HG03060 (cell line): Measurements from ENCODE around the gene IZUMO1.

Experiments used
- ATAC-seq: cut with Tn5 transposase; IDR thresholded peaks from one replicate; pipeline ENCODE4 v1.9.1; 2021; ENCODE audit warnings: low read depth, moderate number of reproducible peaks; ENCODE audit not compliant: unreplicated experiment

Gene IZUMO1

DNA sequence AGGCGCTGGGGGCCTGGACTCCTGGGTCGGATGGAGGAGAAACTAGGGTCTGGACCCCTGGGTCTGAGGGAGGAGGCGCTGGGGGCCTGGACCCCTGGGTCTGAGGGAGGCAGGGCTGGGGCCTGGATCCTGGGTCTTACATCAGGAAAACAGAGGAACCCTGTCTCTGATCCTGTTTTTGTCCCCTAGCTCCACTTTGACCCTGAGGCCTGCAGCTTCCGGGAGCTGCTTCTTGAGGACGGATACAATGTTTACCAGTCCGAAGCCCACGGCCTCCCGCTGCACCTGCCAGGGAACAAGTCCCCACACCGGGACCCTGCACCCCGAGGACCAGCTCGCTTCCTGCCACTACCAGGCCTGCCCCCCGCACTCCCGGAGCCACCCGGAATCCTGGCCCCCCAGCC, 11.0 kb upstream of the IZUMO1 start:
- no peak for ATAC-seq

- ATAC-seq: no peak
Measured at GRCh38 chr19:48757089-48757675, 10.5 kb upstream of the IZUMO1 start.

GRCh38 chr19:48756686-48757085, 10.0 kb upstream of the IZUMO1 start:
- ATAC-seq: no peak

- no peak for ATAC-seq
Measured at GRCh38 chr19:48756212-48756611, 9.5 kb upstream of the IZUMO1 start.

DNA sequence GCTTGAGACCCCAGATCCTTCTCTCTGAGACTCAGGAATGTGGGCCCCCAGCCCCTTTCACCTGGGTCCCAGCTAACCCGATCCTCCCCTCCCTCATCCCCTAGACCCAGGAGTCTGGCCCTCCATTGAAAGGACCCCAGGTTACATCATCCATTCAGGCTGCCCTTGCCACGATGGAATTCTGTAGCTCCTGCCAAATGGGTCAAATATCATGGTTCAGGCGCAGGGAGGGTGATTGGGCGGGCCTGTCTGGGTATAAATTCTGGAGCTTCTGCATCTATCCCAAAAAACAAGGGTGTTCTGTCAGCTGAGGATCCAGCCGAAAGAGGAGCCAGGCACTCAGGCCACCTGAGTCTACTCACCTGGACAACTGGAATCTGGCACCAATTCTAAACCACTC, 9.1 kb upstream of the IZUMO1 start:
- no peak for ATAC-seq

- no peak for ATAC-seq
Measured at GRCh38 chr19:48755084-48755641, 8.5 kb upstream of the IZUMO1 start, which contains the start of gene FGF21. TSS of gene FGF21 (plus strand) at chr19:48755524. CDS start at chr19:48756237, 713 bp downstream.

DNA sequence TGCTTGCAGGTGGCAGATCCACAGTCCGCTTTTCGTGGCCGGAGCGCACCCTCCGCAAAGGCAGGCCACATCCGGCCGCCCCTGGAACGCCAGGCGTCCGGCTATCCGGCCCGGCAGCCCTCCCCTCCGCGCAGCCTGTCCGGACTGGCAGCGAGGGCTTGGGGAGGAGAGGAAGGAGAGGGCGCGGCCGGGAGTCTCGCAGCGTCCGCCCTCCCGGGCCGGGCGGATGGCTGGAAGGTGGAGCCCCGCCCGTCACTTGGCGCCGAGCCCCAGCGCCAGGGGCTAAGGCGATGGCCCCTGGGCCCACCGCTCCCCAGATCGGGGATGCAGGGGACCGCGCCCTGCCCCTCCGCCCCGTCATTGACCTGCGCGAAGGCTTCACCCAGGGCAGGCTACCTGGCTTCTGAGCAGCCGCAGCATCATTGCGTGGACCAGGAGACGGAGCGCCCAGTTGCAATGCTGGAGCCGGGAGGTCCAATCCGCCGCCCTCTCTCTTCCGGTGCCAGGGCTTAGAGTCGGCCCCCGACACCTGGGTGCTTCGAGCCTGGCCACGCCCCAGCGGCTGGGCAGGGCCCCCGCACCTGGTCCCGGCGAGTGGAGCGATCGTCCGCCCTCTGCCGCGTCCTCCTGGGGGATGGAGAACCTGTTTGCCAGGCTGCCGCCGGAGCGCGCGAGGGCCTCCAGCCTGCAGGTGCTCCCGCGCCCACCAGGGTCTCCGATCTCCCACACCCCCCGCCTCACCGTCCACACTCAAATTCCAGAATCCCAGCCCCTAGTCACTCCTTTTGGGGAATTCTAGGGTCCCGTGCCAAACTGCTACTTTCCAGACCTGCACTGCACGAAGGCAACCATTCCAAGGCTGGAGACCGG, 6.0 kb upstream of the IZUMO1 start, which contains the start of gene FUT1:
FUT1 (minus strand) TSS at position 146 of the 870 bp plus-strand sequence. CDS start 1,360 bp downstream, outside the sequence.
- no peak for ATAC-seq

DNA sequence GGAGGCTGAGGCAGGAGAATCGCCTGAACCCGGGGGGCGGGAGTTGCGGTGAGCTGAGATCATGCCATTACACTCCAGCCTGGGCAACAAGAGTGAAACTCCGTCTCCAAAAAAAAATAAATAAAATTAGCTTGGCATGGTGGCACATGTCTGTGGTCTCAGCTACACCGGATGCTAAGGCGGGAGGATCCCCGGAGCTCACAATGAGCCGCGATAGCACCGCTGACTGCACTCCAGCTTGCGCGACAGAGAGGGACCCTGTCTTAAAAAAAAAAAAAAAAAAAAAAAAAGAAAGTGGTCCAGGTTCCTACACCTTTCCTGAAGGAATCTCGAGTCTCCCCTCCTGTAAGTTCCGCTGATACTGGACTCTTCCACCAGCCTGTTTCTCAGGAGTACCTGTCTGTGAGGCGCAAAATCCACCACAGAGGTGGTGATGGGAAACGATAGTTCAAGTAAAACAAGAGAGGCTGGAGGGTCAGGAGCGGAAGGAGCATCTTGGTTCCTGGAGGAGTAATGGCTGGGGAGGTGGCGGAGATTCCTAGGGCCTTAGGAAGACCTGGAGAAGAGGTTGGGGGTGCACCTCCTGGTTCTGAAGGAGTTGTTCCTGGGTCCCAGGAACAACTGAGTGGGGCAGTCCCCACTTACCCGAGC, 5.3 kb upstream of the IZUMO1 start:
- no peak for ATAC-seq

- no peak for ATAC-seq
Measured at GRCh38 chr19:48750771-48751504, 4.2 kb upstream of the IZUMO1 start.

- no peak for ATAC-seq
Measured at GRCh38 chr19:48750351-48750750, 3.6 kb upstream of the IZUMO1 start.

DNA sequence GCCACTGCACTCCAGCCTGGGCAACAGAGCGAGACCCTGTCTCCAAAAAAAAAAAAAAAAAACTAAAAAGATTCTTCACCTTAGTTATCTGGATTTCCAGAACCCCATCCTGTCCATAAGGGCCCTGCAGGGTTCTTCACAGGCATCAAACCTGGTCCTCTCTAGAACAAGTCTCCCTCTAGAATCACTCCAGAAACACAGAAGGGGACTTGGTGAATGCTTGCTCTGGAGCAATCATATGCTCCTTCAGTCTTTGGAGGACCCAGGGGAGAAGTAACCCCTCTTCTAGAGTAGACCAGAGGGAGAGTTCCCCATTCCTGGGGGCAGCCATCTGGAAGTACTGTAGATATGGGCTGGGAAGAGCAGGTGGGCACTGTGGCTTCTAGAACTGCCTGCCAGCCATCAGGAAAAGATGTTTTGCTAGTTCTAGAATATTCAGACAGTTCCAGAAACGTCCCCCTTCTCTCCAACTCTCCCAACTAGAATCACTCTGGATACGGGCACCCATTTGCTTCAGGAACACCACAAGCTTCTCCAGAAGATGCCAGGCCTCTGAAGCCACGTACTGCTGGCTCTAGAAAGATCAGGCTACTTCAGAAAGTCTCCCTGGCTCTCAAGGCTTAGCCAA, 3.0 kb upstream of the IZUMO1 start:
- ATAC-seq: no peak

GRCh38 chr19:48746110-48746509, 599 bp downstream of the IZUMO1 start:
- no peak for ATAC-seq

GRCh38 chr19:48745208-48745995, 1.3 kb downstream of the IZUMO1 start:
- no peak for ATAC-seq

- ATAC-seq: no peak
Measured at GRCh38 chr19:48742096-48742495, 4.6 kb downstream of the IZUMO1 start.

GRCh38 chr19:48741129-48741999, 5.3 kb downstream of the IZUMO1 start:
- ATAC-seq: no peak

GRCh38 chr19:48740164-48740972, 6.3 kb downstream of the IZUMO1 start, which contains the start of gene RASIP1:
TSS of gene RASIP1 (minus strand) at chr19:48740610. CDS start at chr19:48740282, 328 bp downstream.
- no peak for ATAC-seq
